GM21737 (cell line): ENCODE results near the gene UCK1.

Experiments
- ATAC-seq: cut with Tn5 transposase; IDR thresholded peaks from one replicate; pipeline ENCODE4 v1.9.1; 2021; ENCODE audit warnings: mild to moderate bottlenecking, moderate library complexity; ENCODE audit not compliant: unreplicated experiment

The UCK1 gene

GRCh38 chr9:131499254-131499767, 31.8 kb downstream of the UCK1 start:
- no peak for ATAC-seq

DNA sequence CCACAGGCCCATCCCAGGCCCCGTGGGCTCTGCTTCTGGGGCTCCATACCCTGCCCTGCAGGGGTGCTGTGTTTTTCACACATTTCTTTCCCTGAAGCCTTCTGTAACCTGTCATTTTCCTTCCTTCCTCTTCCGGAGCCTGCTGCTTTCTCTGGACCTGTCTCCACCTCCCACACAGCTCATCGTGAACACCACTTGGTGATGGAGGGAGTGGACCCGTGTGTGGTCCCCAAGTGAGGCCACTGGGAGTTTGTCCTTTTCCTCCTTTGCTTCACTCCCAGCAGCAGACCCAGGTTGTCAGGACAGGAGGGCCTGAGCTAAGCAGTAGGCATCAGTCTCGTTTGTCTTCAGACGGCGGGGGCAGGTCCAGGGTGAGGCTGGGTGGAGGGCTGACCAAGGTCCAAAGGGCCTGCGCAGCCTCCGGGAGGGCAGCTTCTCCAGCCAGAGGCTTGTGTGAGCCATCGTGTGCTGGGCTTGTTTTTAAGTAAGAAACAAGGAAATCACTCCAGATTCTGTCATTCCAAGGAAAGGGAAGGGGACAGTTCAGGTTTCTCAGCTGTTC, 34.1 kb downstream of the UCK1 start:
- ATAC-seq, result no peak

DNA sequence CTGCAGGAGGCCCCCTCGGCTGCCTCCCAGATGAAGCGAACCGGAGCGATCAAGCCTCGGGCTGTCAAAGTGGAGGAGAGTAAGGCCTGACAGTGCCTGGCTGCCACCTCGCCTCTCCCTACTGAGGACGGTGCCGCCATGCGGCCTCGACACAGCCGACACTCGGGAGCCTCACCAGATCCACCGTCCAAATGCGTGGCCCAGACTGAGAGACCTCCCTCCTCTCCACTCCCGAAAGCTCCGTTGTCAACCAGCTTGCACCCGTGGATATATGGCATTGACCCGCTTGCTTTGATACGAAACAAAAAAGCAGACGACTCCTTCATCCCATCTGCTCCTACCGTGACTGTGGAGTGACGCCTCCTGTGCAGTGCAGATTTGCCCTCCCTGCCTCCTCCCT, 35.3 kb downstream of the UCK1 start:
- ATAC-seq, result no peak

DNA sequence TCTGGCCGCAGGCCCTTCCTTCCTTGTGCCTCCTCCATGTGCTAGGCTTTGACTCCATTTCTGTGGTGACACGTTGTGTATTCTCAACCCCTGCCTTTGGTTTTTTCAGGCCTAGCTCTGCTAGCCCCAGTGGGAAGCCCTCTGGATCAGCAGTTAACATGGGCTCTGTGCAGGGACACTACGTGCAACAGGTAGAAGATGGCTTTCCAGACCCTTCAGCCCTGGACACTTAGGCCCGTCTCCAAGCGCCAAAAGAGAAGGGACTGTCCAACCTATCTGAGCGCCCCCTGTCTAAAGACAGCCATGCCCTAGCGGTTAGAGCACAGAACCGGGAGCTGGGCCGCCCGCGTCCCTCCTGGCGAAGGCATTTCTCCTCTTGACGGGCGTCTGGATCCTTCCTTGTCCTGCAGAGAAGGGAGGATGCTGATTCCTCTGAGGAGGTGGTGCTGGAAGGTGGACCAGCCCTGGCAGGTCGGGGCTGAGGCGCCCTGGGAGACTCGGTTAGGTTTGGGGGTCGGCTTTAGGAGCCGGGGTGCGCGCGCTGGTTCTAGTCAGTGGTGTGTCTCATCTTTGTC, 36.7 kb downstream of the UCK1 start:
- ATAC-seq, result no peak

- no peak for ATAC-seq
Measured at GRCh38 chr9:131492070-131492469, 39.0 kb downstream of the UCK1 start.

DNA sequence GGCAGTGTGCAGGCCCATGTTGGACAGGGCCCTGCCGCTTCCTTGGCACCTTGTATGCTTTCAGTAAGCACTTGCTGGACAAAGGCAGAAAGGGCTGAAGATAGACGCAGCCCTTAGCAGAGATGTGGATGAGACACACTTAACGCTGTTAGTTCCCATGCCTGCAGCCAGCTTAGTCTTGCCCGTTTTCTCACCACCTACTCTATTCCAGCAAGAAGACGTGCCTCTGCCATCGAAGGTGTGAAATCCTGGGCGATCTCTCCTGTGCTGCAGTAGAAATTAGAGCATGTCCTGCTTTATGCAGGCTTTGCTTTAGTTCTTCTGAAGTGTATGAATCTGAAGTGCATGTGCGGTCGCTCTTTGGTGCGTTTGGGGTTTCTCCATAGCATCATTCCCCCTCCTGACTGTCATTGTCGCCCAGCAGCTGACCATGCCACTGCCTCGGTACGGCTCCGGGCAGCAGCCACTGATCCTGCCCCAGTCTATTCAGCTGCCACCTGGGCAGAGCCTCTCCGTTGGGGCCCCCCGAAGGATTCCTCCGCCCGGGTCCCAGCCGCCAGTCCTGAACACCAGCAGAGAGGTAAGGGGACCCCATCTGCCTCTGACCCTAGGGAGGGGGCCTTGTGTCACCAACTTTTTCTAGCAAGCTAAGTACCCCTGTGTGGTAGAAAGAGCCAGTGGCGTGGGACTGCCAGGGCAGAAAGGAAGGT, 39.9 kb downstream of the UCK1 start:
- no peak for ATAC-seq

- no peak for ATAC-seq
Measured at GRCh38 chr9:131490514-131490913, 40.5 kb downstream of the UCK1 start.

GRCh38 chr9:131487621-131488031, 43.4 kb downstream of the UCK1 start:
- ATAC-seq, result no peak

DNA sequence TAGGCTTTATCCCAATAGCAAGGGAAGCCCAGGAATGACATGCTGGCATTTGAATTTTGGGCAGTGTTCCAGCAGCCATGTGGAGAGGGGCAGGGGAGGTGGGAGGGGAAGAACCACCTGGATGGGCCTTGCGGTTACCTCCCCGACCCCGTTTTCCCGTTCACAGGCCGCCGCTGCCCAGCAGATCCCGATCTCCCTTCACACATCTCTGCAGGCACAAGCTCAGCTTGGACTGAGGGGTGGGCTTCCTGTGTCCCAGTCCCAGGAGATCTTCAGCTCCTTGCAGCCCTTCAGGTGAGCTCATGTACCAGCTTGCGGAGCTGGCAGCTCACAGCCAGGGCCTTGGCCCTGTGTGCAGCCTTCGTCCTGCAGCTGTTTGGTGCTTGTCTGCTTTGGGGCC, 44.1 kb downstream of the UCK1 start:
- ATAC-seq, result no peak

DNA sequence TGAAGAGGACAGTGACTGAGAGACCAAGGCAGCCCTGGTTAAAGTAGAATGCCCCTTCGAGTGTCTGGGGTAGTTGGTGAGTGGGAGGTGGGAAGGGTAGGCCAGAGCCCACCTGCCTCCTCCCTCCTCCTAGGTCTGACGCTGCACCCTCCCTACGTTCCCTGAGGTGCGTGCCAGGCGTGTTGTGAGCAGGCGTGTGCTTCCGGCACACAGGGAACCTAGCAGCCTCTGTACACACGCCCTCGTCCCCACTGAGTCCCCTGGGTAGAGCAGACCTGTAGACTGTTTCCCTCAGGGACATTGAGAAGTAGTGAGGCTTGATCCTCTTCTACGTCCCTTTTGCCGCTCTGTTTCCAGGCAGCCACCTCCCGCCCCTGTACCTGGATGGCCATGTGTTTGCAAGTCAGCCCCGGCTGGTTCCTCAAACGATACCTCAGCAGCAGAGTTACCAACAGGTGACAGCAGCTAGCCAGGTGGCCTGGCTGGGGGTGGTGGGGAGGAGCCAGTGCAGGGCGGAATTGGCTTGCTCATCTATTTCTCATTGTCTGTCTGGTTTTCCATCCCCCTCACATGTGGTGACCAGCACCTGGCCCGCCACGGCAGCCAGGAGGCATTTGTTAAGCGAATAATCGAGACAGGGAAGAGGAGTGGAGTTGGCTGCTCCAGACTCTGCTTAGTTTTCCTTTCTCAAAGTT, 45.2 kb downstream of the UCK1 start:
- no peak for ATAC-seq

DNA sequence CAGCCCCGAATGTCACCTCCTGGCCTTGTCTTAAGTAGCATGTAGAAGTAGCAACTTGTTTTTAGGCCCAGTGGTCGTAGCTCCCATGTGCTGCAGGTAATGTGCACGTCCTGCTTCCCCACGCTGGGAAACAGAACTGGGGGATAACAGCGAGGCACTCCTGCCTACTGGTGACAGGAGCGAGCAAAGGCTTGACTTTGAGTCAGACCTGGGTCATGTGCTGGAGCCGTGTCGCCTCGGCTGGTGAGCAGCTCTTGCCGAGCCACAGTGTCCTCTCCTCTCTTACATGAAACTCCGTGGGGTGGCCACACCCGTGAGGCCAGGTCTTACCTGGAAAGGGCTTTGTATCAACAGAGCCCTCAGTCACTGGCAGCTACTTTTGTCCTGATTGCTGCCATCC, 45.9 kb downstream of the UCK1 start:
- no peak for ATAC-seq

DNA sequence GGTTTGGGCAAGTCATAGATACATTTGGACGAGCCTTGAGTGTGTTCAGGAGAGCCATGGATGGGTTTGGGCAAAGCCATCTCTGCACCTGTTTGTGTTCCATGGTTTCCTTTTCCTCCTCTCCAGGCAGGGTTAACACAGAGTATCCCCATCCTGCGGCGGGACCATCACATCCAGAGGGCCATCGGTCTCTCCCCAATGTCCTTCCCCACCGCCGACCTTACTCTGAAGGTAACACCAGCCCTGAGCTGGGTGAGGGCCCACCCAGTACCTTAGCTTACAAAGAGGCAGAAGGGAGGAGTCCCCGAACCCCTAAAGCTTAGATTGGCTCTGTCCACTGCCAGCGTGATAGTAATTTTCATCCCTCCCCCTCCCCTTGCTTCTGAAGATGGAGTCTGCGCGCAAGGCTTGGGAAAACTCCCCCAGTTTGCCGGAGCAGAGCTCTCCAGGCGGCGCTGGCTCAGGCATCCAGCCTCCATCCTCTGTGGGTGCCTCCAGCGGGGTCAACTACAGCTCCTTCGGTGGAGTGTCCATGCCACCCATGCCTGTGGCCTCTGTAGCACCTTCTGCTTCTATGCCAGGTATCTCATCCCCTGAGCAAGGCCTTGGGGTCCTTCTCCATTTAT, 46.4 kb downstream of the UCK1 start:
- ATAC-seq, result no peak

DNA sequence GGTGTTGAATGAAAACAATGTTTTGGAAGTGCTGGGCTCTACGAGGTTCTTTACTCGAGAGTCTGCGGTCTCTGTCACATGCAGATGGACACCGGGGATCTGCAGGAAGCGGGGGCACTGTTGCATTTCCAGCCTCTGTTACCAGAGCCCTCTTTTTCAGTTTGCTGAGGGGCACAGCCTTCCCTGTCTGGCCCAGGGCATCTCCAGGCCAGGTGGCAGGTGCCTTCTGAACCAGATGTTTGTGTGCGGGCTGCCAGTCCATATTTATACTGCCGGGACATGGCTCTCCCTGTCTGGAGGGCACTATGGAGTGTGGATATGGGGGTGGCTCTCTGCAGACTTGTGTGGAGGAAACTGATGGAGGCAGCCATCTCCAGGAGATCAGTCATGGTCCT, 47.0 kb downstream of the UCK1 start:
- no peak for ATAC-seq

DNA sequence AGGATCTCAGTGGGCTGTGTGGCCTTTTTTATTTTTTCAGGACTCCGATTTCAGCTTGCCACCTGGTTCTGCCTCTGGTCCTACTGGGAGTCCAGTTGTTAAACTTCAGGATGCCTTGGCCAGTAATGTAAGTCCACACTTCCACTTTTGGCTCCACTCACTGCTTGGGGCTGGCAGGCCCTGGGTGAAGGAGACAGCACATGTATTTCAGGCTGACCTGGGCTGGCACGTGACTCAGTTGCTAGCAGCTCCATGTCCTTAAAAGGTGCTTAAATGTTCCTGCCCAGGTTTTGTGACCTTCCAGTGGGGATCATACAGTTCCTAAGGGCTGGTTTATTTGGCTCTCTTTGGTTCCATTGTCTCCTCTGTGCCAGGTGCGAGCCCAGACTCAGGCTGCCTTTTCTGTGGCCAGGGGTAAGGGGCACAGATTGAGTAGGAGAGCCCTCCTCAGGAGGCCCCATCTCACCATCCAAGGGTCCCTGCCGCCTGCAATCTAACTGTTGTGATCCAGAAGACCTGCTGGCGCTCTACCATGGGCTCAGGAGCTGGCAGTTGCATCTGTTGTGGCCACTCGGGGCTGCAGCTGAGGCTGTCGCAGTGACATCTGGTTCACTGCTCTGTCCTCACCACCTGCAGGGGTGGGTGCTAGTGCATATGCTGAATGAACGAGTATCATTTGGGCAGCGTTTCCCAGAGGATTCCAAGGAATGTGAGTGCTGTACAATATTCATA, 47.6 kb downstream of the UCK1 start:
- no peak for ATAC-seq

GRCh38 chr9:131482343-131483006, 48.6 kb downstream of the UCK1 start:
- no peak for ATAC-seq

DNA sequence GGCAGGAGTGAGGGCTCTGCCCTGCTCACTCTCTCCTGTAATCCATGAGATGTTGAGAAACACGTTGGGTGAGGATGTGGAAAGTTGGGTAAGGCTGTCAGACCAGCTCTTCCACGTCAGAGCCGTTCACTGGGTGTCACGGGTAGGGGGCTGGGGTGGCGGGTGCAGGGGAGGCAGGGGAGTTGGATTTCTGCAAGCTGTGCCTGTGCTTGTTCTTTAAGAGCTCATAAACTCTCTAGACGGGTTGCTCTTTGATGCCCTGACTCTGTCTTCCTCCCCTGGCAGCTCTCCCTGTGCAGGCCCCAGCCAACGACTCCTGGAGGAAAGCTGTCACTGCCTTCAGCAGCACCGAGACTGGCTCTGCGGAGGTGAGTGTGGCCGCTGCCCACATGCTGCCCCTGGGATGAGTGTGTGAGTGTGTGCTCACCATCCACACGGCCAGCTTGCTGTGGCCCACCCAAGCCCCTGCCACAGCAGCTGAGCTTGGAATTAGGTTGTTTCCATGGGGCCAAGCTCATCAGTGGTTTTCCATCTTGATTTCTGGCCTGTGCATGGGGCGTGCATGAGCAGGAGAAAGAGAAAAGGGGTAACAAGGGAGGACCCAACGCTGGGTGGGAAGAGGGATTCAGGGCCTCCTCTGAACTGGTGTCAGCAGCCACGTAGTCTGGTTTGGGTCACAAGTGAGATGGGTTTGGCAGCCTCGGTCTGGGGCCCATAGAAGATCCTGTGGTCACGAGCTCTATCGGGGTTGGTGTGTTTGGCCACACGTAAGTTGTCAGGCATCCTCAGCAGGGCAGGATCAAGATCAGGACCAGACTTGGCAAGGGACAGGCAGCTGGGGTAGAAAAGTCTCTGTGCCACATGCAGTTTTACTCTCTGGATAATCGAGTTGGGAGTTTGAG, 49.4 kb downstream of the UCK1 start:
- ATAC-seq, result no peak

DNA sequence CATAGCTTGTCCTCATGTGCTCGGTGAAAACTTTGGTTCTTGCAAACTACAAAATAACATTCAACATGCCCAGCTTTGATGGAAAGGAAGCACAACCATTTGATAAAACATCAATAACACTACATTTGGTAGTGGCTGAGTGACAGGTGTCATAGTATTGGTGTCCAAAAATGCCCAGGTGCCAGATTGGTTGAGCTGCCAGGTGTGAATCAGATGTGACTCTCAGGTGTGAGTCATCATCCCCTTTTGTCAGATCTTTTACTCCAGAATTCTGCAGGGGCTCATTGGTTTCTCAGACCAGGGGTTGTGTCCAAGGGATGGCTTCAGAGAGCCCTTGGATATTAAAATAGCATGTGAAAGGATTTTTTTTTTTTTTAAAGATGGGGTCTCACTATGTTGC, 50.8 kb downstream of the UCK1 start:
- ATAC-seq, result no peak

- no peak for ATAC-seq
Measured at GRCh38 chr9:131478911-131479310, 52.2 kb downstream of the UCK1 start.

GRCh38 chr9:131478421-131478868, 52.6 kb downstream of the UCK1 start:
- ATAC-seq, result no peak
